NCI-H69 (cell line): ENCODE measurements around the gene ACTL8.
"Not testable (repeated sequence)": the region's sequence is repeated elsewhere in the genome, so short reads cannot be mapped to it uniquely, and the experiment has no call there.

Experiments
- DNase-seq: peaks from one replicate; lab custom pipeline; 2025; lab: John Stamatoyannopoulos, UW

ACTL8 gene

DNA sequence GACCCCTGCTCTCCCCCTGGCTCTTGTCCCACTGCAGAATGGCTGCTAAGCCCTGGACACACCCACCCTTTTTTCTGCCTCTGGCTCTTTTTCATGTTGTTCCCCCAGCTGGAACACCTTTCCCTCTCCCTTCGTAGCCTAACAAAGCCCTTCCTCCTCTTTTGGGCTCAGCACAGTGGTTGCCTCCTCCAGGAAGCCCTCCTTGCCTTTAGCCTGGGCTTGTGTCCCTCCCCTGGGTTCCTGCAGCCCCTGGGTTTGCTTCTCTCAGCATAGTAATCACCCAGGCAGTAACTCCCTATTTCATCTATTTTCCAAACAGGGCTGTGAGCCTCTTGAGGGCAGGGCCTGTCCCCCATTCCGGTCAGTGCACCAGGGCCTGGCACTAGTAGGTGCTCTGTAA, 19.8 kb upstream of the ACTL8 start:
- DNase-seq = no peak

DNA sequence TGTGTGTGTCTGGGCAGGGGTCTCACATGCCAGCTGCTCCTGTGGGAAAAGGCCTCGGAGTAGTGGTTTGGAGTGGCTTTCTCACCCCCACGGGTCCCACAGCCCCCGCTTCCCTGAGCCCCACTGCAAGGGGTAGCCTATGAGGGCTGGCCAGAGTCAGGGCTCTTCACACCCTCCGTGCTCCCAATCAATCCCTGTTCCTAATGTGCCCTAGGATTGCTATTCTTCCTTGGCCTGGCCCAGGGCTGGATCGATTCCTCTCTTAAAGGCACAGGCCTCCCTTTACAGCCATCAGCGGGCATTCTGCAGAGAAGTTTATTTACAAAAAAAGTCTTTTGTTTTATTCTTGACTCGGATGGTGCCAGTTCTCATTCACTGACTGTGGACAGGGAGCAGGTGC, 19.3 kb upstream of the ACTL8 start:
- no peak for DNase-seq

DNA sequence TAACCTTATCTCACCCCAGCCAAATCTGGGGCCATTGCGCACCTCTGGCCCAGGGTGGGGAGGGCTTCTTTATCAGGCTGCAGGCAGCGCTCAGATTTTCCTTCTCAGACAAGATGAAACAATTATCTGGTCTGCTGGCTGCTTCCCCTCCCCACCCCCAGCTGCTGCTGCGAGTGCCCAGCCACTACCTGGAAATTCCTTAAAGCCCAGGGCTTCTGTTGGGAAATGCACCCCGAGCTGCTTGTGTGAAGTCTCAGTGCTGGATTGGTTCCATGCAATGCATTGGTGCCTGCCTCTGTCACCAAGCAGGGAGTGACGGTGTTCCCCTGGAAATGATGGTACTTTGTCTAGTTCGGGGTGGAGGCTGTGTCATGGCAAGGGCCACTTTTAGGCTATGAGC, 18.5 kb upstream of the ACTL8 start:
- no peak for DNase-seq

DNA sequence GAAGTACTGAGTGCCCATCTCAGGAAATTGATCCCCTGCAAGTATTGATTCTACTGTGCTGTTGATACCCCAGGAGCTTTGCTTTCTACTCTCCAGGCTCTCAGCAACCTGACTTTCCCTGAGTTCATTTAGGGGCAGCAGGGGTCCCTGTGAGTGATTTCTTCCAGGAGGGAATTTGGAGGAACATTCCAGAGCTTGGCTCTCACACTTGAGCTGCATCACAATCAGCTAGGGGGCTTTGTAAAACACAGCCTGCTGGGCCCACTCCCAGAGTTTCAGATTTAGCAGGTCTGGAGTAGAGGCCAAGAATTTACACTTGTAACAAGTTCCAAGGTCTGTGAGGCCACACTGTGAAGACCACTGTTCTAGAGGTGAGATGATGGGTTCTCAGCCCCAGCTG, 16.1 kb upstream of the ACTL8 start:
- DNase-seq = no peak

DNA sequence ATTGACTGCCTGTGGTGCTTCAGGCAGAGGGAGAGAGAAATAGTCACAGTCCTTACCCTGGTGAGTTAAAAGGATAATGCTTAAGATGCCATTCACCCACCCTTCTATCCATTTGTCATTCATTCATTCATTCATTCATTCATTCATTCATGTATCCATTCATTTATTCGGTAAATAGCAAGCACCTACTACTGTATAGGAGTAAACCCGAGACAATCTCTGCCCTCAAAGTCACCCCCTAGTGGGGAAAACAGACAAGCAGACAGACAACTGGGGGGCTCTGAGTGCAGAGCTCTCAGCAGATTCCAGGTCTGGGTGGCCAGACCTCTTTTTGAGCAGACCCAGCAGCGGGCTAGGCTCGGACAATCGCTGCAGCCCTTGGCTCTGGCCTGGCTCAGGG, 14.1 kb upstream of the ACTL8 start:
- DNase-seq = no peak

DNA sequence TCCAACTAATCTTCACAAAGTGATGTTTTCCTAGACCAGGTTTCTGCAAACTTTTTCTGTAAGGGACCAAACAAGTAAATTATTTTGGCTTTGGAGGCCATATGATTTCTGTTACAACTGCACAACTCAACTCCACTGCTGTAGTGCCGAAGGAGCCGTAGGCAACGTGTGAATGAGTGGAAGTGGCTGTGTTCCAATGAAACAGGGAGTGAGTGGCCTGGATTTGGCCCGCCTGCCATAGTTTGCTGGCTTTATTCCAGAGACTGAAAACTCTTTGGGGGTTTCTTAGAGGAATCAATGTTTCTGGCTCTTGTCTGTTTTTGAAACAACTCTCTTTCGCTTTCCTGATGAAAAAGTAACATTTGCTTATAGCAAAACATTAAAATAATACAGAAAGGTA, 12.6 kb upstream of the ACTL8 start:
- DNase-seq = no peak

DNA sequence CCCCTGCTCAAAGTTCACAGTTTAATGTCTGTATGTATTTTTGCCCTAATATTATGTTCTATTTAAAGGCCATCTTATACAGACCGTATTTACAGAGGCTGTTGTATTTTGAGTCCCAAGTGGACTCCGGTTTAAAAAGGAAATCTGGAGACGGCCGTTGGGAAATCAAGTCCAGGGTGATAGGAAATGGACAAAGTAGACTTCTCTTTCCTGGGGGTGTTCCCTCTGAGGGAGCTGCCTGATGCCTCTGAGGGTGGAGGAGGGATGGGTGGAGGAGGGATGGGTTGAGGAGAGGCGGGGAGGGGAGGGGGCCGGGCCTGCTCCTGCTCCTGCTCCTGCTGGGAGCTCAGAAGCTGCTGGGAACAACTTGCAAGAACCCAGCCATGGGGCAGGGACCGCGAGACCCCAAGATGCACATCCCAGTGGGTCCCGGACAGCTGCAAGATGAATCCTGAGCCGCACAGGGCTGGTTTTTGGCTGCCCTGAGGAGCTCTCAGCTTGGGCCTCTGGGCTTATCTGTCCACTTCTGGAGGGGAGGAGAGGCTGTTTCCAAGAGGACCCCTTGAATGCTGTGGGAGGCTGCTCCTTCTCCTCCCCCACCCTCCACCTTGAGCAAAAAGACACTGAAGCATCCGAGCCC, 12.0 kb upstream of the ACTL8 start:
- DNase-seq = no peak

DNA sequence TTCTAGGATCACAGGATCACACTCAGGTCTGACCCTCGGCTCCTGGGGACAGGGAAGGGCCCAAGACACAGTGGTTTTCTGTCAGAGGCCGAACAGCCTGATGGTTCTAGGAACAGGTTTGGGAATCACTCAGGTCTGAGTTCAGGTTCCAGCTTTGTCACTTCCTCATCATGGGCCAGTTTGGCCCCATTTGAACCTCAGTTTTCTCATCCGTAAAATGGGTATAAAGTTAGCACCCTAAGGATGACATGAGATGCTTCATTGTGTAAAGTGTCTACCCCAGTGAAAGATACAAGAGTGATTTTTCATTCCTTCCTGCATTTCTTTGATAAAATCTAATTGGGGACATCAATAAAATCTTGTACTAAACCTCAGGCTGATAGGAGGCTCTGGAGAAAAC, 11.2 kb upstream of the ACTL8 start:
- DNase-seq = no peak

DNA sequence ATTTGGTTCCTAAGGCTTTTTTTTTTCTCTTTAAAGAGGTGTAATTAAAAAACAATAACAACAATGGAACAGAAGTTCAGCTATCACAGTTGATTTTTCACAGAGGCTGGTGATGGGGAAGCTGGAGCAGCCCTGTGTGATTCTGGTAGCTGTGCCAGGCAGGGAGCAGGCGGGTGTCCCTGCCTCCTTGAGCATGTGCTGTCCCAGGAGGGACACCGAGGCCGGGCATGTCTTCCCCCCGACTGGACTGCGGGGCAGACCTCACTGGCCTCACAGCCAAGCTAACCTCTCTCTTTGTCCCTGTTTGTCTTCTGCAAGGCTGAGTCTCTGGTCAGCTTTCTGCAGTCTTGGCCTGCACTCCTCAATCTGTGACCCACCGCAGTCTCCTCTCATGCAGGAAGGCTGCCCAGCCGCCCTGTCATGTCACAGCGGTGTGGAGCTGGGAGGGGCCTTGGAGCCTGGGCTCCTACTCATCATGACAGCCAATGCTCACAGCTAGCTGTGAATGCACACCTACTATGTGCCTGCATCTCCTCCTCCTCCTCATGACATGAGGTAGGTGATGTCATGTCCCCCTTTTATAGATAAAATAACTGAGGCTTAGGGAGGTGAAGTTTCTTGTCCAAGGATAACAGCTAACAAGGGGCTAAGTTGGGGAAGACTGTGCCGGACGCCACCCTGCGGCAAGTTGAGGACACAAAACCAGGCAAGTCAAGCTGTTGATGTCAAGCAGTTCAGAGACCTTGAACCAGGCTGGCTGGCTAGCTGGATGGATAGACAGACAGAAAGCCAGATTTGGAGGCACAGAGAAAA, 10.3 kb upstream of the ACTL8 start:
- no peak for DNase-seq

DNA sequence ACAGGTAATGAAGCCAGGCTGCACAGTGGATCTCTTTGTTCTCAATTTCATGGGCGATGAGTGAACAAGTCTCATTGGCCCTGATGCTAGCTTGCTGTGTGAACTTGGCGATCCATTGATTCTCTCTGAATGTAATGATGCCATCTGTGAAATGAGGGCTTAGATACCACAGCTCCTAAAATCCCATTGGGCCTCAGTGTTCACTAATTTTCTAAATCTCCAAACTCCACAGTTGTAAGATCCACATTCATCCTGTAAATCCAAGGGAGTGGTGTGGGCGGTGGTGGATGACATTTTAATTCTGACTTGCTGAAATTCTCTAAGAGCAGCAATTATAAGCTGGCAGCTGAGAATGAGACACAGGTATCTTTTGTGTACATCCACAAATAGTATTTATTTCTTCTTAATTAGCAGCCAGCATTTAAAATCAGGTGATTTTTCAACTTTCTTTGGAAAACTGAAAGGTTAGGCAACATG, 9.6 kb upstream of the ACTL8 start:
- DNase-seq = no peak

DNA sequence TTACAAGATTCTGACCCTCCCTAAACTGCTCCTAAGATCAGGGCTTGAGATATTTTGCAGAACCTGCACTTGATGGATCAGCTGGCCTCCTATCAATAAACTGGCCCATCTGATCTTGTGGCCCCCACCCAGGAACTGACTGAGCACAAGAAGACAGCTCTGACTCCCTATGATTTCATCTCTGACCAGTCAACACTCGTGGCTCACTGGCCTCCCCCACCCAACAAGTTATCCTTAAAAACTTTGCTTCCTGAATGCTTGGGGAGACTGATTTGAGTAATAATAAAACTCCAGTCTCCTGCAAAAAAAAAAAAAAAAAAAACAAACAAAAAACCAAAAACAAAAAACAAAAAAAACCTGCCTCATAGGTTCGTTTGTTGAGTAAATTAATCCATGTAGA, 8.9 kb upstream of the ACTL8 start:
- DNase-seq = not testable (repeated sequence)

DNA sequence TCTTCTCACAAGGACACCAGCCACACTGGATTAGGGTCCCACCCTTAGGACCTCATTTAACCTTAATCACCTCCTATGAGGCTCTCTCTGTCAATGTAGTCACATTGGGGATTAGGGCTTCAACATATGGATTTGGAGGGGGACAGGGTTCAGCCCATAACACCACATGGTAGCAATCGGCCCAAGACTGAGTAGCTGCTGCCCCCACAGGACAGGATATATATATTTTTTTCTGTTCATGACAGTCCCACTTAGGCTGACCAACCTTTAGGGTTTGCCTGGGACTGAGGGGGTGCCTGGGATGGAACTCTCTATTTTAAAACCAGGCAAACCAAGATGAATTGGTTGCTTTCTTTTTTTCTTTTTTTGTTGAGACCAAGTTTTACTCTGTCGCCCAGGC, 8.2 kb upstream of the ACTL8 start:
- DNase-seq = no peak

DNA sequence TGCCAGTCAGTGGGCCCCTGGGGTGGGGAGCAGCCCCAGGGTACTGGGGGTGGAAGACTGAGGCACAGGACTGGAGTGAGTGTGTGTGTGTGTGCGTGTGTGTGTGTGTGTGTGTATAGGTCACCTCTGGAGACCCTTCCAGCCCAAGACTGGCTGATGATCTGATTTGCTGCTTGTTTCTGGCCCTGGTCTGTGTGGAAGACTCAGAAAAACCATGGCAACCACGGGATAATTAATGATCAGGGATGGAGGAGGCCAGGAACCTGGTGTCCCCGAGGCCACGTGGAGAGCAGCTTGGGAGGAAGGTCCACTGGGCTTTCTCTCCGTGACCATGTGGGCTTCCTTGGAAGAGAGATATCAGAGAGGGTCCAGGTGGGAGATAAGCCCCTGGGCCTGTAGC, 4.8 kb upstream of the ACTL8 start:
- DNase-seq = no peak

DNA sequence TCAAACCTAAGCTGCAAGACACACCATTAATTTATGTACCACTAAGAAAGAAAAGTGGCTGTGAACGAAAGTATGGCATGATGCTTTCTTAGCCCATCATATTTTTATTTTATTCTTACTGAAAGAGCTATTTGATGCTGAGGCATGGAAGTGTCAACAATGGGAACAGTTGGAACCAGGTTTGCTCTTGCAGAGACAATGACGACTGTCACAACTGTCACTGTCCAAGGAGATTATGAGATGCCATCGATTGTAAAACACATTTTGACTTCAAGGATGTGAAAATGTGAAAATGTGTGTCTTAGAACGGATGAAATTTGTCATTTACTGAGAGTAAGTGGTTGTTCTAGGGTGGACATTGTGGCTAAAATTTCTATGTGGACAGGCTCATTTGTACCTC, 2.8 kb upstream of the ACTL8 start:
- no peak for DNase-seq

DNA sequence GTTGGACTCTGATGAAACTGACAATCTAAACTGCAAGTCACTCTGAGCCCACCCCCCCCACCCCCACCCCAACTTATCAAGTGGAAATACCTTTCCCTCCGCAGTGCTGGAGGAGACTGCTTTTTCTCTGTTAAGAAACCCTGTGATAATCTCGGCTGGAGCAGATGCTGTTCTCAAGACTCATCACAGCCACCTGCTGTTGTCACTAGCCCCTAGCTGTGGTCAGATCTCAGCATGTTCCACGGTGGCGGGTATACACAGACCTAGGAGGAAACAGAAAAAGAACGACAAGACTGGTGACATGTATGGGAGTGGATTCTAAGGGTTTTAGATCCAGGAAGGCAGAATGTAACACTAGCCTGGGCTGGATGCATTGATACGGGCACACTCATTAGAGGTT, 2.3 kb downstream of the ACTL8 start:
- DNase-seq = no peak

DNA sequence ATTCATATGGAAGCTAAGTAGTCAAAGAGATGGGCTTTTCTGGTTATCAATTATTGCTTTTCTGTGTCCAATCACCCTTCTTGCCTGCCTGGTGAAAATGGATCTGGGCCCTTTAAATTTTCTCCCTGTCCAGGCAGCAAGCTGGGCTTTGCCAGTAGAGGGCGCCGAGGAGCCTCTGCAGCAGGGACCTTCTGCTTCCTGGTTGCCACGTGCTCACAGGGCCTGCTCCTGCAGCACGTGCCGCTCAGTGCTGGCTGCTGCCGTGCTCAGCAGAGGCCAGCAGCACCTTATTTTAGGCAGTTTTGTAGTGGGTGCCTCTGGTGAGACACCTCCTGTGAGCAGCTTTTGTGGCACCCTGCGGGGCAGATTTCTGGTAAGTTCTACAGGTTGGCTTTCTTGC, 4.0 kb downstream of the ACTL8 start:
- peak; percentile 1 for DNase-seq

DNA sequence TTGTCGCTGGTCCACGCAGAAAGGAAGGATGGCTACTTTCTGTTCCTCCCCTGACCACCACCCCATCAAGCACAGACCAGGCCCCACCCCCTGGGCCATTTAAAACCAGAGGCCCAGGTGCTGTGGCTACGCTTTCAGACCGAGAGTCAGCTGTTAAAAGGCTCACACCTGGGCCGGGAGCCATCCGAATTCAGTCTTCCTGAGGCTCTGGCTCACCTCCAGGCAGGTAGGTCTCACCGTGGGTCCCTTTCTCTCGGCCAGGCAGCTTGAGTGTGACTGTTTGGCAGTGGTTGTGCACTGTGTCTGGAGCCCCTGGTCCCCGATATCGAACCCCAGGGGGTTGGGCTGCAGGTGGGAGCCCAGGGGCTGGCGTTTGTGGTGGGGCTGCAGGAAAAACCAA, 7.2 kb downstream of the ACTL8 start:
- no peak for DNase-seq

DNA sequence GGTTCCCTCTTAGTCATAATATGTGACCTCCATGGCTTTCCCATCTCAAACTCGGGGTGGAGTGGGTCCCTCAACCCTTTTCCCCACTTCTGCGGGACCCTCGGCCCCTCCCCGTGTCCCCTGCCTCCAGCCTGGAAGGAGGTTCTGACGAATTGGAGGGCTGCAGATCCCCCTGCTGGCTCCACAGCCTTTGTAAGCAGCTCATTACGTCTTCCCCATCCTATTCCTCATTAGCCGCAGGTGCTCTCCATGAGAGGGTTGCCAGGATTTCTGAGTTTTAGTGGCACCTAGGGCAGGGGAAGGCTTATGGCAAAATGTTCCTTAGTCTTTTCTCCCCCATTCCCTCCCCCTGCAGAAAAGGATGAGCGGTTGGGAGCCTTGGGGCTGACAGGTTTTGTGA, 8.3 kb downstream of the ACTL8 start:
- no peak for DNase-seq

DNA sequence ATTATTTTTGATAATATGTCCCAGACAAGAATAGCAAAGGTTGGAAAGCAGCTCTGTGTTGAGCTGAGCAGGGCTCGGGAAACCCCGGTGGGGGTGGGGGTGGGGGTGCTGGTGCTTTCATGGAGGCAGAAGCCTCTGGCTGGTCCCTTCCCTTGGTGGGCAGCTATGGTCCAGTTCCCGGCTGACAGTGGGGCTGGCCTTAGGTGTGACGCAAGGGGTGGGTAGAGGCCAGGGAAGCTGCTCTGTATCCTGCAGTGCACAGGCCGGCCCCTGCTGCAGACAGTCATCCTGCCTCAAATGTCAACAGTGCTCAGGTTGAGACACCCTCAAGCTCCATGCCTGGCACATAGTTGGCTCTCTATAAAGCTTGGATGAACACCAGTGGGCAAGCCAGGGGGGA, 8.9 kb downstream of the ACTL8 start:
- no peak for DNase-seq

DNA sequence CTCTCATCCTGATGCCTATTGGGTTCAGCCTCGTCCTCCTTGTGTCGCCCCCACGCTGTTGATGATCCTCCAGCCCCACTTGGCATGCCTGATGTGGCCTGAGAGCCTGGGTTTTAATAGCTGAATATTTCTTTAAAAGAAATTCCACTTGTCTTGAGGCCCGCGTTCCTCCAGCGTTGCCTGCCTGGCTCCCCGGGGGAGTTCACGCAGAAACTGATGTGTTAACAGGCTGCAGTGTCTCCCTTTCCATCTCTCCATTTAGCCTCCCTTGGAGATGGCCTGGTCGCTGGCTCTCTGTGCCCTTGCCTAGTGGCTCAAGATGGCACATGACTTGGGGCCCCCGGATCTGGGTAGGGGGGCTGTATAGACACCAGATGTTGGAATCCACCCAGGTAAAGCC, 9.5 kb downstream of the ACTL8 start:
- DNase-seq = no peak

DNA sequence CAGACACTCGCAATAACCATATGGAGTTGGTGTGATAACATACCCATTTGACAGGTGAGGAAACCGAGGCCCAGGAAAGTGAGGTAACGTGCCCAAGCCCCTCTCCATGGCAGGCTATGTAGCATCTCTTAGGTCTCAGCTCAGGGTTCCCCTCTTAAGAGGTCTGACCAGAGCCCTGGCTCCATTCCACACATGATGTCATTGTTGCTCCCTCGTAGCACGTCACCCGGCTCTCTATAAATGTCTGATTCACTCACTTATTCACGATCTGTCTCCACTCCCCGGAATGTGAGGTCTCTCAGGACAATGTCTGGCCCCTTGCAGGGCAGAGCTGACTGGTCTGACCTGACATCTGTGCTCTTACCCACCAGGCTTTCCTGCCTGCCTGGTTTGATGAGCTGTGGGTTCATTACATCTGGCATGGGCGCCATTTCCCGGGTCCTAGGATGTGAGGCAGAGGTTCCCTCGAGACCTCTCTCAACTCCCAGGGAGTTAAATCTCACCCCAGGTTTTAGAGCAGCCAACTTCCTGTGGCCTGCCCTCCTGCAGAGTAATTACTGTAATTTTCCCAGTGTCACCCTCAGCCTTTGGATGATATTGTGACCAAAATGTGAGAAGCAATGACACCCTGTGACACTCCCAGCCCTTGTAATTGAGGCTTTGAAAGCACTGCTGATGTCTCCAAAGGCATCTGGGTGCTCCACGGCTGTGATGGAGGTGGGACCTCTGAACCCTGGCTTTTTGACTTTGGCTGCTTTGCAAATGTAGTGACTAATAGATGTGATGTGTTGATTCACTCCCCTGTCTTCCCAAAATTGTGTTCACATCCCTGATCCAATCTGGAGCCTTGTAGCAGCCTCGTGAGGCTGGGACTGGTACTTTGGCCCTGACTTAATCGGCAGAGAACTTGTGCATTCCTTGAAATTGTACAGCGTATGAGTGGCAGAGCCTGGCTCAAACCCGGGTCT, 10.6 kb downstream of the ACTL8 start:
- peak; percentile 20 for DNase-seq

DNA sequence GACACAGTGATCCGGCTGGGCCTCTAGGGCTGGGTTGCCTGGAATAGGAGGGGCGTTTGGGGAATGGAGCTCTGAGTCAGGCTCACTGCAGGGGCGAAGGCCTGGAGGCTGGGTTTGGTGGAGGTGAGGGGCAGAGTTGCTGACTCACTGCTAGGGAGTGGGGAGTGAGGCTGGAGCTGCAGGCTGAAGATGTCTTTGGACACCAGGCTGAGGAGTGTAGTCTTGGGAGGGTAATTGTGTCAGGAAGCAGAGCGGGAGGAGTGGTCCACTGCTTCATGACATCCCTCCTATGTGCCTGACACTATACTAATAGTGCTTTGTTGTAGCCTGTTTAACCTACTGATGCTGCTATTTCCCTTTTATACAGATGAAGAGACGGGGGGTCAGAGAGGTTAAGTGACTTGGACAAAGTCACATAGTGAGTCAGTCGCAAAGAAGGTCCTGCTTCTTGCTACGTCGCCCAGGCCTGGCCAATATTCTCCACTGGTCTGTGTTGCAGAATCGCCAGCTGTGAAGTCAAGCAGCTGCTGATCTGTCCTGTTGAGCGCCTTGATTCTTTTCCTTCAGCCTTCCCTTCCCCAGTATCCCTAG, 13.6 kb downstream of the ACTL8 start:
- no peak for DNase-seq
